Activated naive CD4-positive, alpha-beta T cell treated with anti-CD3 and anti-CD28 coated beads, Interleukin-2, amount 50 U/mL, for 24 hours (primary cell): ENCODE data around the gene NEO1.
"Not testable (repeated sequence)": the region's sequence is repeated elsewhere in the genome, so short reads cannot be mapped to it uniquely, and the experiment has no call there.

Experiments used
- H3K27ac Mint-ChIP-seq: one replicate; pipeline ENCODE4 v1.8.0; 2021; ENCODE audit warnings: mild to moderate bottlenecking, mixed read lengths
- H3K27me3 Mint-ChIP-seq: one replicate; pipeline ENCODE4 v1.8.0; 2021; ENCODE audit warnings: mixed read lengths
- H3K36me3 Mint-ChIP-seq: one replicate; pipeline ENCODE4 v1.8.0; 2021; ENCODE audit warnings: mixed read lengths
- H3K4me1 Mint-ChIP-seq: one replicate; pipeline ENCODE4 v1.8.0; 2021; ENCODE audit warnings: mixed read lengths
- H3K4me3 Mint-ChIP-seq: one replicate; pipeline ENCODE4 v1.8.0; 2021; ENCODE audit warnings: mild to moderate bottlenecking, mixed read lengths
- H3K9me3 Mint-ChIP-seq: one replicate; pipeline ENCODE4 v1.8.0; 2021; ENCODE audit warnings: mixed read lengths

The NEO1 gene

DNA sequence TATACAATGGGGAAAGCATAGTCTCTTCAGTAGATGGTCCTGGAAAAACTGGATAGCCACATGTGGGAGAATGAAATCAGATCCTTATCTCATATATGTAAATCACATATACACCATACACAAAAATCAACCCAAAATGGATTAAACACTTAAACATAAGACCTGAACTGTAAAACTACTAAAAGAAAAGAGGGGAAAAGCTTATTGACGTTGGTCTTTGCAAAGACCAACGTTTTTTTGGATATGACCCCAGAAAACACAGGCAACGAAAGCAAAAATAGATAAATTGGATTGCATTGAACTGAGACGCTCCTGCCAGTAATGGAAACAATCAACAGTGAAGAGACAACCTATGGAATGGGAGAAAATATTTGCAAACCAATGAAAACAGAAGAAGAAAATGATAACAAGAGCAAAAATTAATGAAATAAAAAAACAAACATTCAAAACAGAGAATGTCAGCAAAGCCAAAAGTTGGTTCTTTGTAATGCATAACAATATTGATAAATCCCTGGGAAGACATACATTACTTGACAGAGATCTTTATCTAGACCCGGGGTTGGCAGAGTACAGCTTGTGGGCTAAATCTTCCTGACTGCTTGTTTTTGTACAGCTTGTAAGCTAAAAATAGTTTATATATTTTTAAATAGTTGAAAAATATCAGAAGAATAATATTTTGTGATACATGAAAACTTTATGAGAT is 86.9 kb downstream of the NEO1 start:
- Mint-ChIP-seq H3K27ac (no peak overlapping the region), H3K4me3 (no peak overlapping the region), H3K4me1 (peaks cover 16% of the 10 kb centered on the region), H3K36me3 (peaks cover 3% of the 10 kb centered on the region), H3K27me3 (no peaks in the 10 kb centered on the region), H3K9me3 (no peaks in the 10 kb centered on the region)

DNA sequence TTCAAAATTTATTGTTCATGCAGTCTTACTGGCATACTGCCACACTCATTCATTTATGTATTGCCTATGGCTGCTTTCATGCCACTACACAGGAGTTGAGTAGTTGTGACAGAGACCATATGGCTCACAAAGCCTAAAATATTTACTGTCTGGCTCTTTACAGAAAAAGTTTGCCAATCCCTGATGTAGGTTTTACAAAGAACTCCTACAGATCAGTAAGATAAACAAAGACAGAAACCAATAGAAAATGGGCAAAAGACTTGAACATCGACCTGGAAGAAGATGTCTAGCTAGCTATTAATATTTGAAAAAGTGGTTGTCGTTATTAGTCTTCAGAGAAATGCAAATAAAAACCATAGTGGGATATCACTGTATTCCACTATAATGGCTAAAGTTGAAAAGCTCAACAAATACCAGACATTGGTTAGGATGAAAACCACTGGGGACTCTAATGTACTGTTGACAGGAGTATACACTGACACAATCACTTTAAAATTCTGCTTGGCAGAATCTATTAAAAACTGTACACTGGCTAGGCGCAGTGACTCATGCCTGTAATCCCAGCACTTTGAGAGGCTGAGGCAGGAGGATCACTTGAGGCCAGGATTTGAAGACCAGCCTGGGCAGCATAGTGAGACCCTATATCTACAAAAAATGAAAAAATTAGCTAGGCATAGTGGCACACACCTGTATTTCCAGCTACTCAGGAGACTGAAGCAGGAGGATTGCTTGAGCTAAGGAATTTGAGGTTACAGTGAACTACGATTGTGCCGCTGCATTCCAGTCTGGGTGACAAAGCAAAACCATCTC is 87.7 kb downstream of the NEO1 start:
- Mint-ChIP-seq H3K27me3 (no peaks in the 10 kb centered on the region), H3K4me3 (no peak overlapping the region), H3K27ac (no peak overlapping the region), H3K9me3 (no peaks in the 10 kb centered on the region), H3K4me1 (peaks cover 16% of the 10 kb centered on the region), H3K36me3 (peaks cover 3% of the 10 kb centered on the region)

DNA sequence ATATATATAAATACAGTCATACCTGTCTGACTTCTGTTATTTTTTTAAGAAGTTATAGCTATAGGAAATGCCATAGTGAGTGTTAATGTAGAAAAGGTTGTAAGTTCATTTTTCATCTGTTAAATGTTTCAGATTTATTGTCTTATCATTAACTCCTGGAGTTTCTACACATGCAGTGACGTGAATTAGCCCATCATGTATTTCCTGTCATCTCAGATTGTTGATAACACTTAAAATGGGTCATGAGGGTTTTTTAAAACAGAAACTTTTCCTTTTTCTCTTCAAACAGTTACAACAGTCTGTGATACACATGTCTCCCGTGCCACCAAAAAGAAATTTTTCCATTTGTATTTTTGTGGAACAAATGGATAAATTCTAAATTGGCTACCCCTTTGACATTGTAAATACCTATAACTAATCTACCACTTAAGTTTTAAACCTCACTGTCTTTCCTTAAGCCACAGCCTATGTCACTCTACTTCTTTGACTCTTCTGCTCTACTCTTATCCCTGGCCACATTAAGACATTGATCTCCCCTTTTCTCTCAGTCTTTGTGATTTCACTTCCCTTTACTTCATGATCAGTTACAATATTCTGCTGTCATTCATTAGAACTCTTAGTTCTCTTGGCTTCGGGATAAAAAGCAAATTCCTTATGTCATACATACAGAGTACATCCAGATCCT is 89.1 kb downstream of the NEO1 start:
- H3K27ac Mint-ChIP-seq, result peak overlapping the region; percentile 57
- no peaks in the 10 kb centered on the region for H3K9me3 Mint-ChIP-seq
- peaks cover 16% of the 10 kb centered on the region for H3K4me1 Mint-ChIP-seq
- peaks cover 7% of the 10 kb centered on the region for H3K36me3 Mint-ChIP-seq
- no peak overlapping the region for H3K4me3 Mint-ChIP-seq
- H3K27me3 Mint-ChIP-seq, result no peaks in the 10 kb centered on the region

DNA sequence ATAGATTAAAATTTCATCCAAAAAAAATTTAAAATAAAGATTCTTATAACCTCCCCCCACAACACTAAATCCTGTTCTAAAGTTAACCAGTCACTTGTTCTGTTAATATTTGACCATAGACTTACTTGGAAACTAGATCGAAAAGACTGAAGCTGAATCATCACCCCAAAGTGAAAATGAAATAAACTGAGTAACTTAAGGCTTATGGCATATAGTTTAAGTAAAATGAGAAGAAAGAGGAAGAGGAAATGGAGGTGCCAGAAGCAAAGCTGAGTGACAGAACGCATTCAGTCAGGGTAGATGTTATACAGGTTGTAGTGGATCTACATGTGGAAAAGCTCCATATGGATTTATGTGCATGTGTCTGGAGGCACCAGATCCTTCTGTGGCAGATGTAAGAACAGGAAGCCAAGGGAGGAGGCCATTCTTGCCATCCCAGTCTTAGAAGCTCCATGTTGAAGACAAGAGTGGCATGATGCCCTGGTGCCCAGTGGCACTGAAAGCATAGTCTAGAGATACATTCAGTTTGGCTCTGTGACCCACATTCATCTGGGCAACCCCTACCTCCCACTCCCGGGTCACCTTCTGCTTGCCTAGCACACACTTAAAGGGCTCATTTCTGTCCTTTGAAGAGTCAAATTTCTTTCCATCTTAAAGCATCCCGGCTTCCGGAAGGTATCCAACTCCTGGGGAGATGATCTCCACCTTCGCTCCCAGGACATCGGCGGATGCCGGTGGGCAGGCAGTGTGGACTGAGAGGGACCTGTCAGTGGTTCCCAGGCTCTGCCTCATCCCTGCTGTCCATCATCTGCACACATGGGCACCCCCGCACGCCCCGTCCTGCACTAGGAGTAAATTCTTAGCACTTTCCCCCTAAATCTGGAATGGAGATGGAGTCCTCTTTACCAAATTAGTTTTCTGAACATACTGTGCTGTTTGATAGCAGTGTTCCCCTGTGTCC is 90.8 kb downstream of the NEO1 start:
- Mint-ChIP-seq H3K4me3 (no peak overlapping the region), H3K27me3 (no peaks in the 10 kb centered on the region), H3K9me3 (no peaks in the 10 kb centered on the region)

DNA sequence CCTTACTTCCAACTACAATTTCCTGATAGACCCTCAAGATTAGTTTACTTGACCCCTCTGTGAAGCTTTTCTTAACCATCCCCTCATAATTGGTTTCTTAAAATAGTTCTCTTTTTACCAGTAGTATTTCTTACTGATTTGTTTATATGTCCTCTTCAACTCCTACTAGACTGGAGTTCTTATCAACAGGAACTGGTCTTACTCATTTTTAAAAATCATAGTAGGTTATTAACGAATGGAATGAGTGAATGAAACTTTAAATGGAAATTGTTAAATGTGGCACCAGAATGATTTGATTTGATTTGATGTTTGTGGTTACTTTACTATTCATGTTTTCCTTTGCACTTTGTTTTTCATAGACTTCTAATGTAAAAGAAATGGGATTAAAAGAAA is 91.5 kb downstream of the NEO1 start:
- H3K36me3 Mint-ChIP-seq, result peaks cover 5% of the 10 kb centered on the region
- H3K27ac Mint-ChIP-seq, result peak overlapping the region; percentile 33
- no peaks in the 10 kb centered on the region for H3K27me3 Mint-ChIP-seq
- peaks cover 16% of the 10 kb centered on the region for H3K4me1 Mint-ChIP-seq
- H3K4me3 Mint-ChIP-seq, result no peak overlapping the region
- H3K9me3 Mint-ChIP-seq, result no peaks in the 10 kb centered on the region

More for the DNA sequence above, 90.8 kb downstream of the NEO1 start:
- peaks cover 5% of the 10 kb centered on the region for H3K36me3 Mint-ChIP-seq
- peaks cover 16% of the 10 kb centered on the region for H3K4me1 Mint-ChIP-seq
- peak overlapping the region; percentile 18 for H3K27ac Mint-ChIP-seq

DNA sequence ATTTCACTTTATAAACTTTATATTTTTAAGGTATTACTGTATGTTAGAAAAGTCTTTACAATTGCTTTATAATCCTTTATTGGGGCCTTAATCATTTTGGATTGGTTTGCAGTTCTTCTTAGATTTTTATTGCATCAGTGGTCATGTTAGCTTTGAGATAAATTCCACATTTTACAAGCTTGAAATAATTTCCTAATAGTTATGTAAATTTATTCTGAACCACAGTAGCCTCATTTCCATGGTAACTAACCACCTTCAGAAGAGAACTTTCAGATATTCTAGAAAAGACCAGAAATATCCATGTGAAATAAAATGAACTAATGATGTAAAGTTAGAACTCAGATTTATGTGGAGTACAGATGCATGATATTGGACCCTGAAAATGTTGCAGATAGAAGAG is 94.2 kb downstream of the NEO1 start:
- Mint-ChIP-seq H3K4me3 (no peak overlapping the region), H3K9me3 (peaks cover 11% of the 10 kb centered on the region), H3K27me3 (no peaks in the 10 kb centered on the region), H3K27ac (no peak overlapping the region), H3K36me3 (peaks cover 12% of the 10 kb centered on the region), H3K4me1 (peaks cover 16% of the 10 kb centered on the region)

DNA sequence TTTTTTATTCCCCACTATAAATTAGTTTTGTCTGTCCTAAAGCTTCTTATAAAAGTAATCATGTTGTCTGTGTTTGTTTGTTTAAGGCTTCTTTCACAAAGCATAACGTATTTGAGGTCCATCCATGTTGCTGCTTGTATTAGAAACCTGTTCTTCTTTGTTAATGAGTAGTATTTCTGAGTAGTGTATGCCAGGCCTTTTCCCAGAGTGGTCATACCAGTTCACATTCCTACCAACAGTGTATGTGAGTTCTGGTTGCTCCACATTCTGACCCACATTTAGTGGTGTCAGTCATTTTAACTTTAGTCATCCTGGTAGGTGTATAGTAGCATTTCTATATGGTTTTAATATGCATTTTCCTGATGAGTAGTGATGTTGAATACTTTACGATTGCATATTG is 98.6 kb downstream of the NEO1 start:
- H3K4me1 Mint-ChIP-seq, result no peaks in the 10 kb centered on the region
- H3K27me3 Mint-ChIP-seq, result no peaks in the 10 kb centered on the region
- peaks cover 21% of the 10 kb centered on the region for H3K9me3 Mint-ChIP-seq
- peaks cover 24% of the 10 kb centered on the region for H3K36me3 Mint-ChIP-seq
- no peak overlapping the region for H3K4me3 Mint-ChIP-seq
- no peak overlapping the region for H3K27ac Mint-ChIP-seq

DNA sequence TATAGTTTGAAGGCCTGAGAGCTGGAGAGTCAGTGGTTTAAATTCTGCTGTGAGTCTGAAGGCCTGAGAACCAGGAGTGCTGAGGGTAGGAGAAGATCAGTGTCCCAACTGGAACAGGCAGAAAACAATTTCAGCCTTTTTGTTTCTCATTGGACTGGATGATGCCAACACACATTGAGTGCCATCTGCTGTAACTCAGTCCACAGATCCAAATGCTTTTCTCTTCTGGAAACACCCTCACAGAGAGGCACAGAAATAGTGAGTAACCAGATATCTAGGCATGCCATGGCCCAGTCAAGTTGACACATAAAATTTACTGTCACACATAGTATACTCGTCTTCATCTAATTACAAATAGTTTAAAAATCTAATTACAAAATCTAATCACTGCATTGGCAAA is 100.8 kb downstream of the NEO1 start:
- no peaks in the 10 kb centered on the region for H3K4me1 Mint-ChIP-seq
- H3K27me3 Mint-ChIP-seq, result no peaks in the 10 kb centered on the region
- H3K27ac Mint-ChIP-seq, result no peak overlapping the region
- H3K9me3 Mint-ChIP-seq, result peaks cover 25% of the 10 kb centered on the region
- H3K4me3 Mint-ChIP-seq, result no peak overlapping the region
- peaks cover 26% of the 10 kb centered on the region for H3K36me3 Mint-ChIP-seq

DNA sequence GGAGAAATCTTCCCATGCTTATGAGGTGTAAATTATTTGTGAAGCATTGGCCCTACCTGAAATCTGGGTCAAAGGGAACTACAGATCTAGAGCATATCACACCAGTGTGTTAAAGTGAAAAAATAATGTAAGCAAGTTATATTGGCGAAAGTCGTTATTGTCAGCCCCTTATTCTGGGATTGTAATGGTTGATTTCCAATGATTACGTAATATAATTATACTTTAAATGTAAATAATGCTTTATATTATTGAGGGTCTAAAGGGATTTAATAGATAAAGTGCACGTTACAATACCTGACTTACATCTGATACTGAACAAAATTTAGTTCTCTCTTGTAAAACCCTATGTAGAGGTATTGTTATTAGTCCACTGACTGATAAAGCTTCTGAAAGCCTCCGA is 101.2 kb downstream of the NEO1 start:
- no peaks in the 10 kb centered on the region for H3K27me3 Mint-ChIP-seq
- peaks cover 27% of the 10 kb centered on the region for H3K36me3 Mint-ChIP-seq
- H3K4me3 Mint-ChIP-seq, result no peak overlapping the region
- peaks cover 25% of the 10 kb centered on the region for H3K9me3 Mint-ChIP-seq
- H3K4me1 Mint-ChIP-seq, result no peaks in the 10 kb centered on the region
- no peak overlapping the region for H3K27ac Mint-ChIP-seq

DNA sequence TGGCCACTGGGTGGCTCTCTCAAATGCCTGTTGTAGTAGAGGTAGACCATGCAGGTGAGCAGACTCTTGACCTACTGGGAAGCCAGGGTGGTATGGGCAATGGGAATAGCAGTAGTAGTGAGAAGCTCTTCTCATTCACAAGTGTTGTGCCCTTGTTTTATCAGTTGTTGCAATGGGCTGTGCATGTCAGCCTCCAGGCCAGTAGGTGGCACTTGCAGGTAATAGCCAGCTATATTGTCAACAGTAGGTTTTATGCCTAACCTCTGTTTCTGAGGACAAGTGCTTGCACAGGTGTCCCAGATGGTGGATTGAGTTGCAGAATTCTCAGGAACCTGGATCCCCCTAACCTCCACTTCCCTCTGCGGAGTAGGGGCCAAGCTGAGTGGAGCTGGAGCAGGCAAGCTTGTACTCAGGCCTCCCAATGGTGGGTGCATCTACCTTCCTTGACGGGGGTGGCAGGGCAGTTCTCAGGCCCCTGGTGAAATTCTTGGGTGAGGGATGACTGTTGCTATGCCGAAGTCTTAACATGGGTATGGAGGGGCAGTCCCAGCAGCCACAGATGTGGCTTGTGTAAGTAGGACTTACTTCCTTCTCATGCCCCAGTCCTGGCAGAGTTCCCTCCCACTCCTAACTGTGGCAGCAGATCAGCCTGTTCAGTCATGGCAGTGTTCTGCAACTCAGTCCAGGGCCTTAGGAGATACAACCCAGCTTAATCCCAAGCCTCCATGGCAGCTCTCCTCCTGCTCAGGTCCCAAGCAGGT is 104.3 kb downstream of the NEO1 start:
- no peaks in the 10 kb centered on the region for H3K27me3 Mint-ChIP-seq
- H3K36me3 Mint-ChIP-seq, result peaks cover 18% of the 10 kb centered on the region
- H3K9me3 Mint-ChIP-seq, result peaks cover 14% of the 10 kb centered on the region
- no peak overlapping the region for H3K27ac Mint-ChIP-seq
- no peaks in the 10 kb centered on the region for H3K4me1 Mint-ChIP-seq
- H3K4me3 Mint-ChIP-seq, result no peak overlapping the region

DNA sequence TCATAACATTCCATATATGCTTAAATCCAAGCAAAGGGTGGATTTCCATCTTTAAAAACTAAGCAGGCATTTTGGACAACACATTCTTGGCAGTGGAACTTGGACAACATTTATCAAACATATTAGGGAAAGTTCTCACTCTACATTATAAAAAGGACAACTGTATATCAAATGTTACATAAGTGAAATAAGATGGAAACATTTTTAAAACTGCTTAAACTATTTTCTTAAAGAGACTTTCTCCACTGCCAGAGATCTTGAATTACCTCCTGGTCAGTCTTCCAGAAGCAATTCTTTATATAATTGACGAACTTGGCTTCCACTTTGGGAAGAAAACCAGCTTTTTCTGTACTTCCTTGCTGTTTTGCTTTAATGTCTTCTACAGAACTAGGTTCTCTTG is 109.3 kb downstream of the NEO1 start:
- Mint-ChIP-seq H3K27me3 (no peaks in the 10 kb centered on the region), H3K27ac (no peak overlapping the region), H3K36me3 (peaks cover 19% of the 10 kb centered on the region), H3K4me3 (no peak overlapping the region), H3K9me3 (peaks cover 13% of the 10 kb centered on the region), H3K4me1 (no peaks in the 10 kb centered on the region)

DNA sequence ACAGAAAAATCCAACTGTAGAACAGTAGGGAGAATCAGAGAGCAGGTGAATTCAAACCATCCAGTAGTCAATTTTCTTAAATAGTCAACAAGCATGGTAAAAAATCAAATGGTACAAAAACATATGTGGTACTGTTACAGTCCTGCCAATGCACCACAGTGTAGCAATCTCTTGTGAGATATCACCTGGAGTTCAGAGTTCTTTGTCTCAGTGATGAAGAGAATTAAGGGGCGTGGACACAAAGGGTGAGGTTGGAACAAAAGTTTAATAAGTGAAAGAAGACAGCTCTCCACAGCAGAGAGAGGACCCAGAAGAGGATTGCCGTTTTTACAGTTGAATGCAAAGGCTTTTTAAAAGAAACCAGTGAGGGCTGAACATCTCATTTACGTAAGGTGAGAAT is 113.2 kb downstream of the NEO1 start:
- H3K27me3 Mint-ChIP-seq, result no peaks in the 10 kb centered on the region
- no peaks in the 10 kb centered on the region for H3K4me1 Mint-ChIP-seq
- H3K4me3 Mint-ChIP-seq, result no peak overlapping the region
- peaks cover 19% of the 10 kb centered on the region for H3K36me3 Mint-ChIP-seq
- H3K27ac Mint-ChIP-seq, result no peak overlapping the region
- peaks cover 14% of the 10 kb centered on the region for H3K9me3 Mint-ChIP-seq

DNA sequence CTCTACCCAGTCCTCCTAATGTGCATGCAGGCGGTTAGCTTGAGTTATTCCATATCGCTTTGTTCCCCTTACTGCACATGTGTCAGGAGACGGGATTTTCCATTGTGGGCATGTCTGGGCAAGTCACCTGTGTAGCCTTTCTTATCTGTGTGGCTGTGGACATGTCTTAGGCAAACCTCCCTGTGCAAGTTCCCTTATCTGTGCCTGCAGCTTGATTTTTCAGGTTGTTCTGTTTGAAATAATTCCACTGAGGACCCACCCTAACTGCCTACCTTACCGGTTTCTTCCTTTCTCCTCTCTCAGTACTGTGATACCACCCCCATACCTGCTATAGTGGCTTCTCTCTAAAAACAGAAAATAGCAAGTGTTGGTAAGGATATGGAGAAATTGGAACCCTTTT is 113.6 kb downstream of the NEO1 start:
- Mint-ChIP-seq H3K27ac (no peak overlapping the region), H3K4me1 (no peaks in the 10 kb centered on the region), H3K4me3 (no peak overlapping the region), H3K27me3 (no peaks in the 10 kb centered on the region), H3K36me3 (peaks cover 19% of the 10 kb centered on the region), H3K9me3 (peaks cover 14% of the 10 kb centered on the region)

DNA sequence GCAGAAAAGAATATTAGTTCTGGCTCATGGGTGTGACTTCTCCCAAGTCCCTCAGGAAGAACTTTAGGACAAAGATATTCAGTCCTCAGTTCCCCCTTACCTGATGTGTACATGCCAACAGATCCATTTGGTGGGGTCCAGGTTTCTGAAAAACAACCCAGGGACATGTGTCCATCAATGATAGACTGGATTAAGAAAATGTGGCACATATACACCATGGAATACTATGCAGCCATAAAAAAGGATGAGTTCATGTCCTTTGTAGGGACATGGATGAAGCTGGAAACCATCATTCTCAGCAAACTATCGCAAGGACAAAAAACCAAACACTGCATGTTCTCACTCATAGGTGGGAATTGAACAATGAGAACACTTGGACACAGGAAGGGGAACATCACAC is 114.4 kb downstream of the NEO1 start:
- not testable (repeated sequence) for H3K27me3 Mint-ChIP-seq, H3K4me1 Mint-ChIP-seq, H3K4me3 Mint-ChIP-seq, H3K27ac Mint-ChIP-seq
- Mint-ChIP-seq H3K9me3 (peaks cover 14% of the 10 kb centered on the region), H3K36me3 (peaks cover 20% of the 10 kb centered on the region)
